ENCODE results near the gene CLPX. TPM values are rescaled to one million over a fixed set of nuclear protein-coding genes. Genes with fewer than 3 reads are reported as not detected.
A peak's percentile ranks its signal among the peaks of the same experiment; 100 is the strongest.

The CLPX gene
- total RNA-seq, 1 experiment from 2014 or later: 44.1 TPM

- Histone ChIP-seq H3K4me2 (no peak overlapping the region), H3K9me3 (ENCODE audit: insufficient read depth, low read depth) (no peaks in the 10 kb centered on the region), H3K9me2 (ENCODE audit: insufficient read depth) (no peaks in the 10 kb centered on the region), H4K20me1 (ENCODE audit: insufficient read depth) (no peaks in the 10 kb centered on the region), H3K36me3 (ENCODE audit: low read depth) (no peaks in the 10 kb centered on the region), H3K27ac (no peak overlapping the region), H3K4me1 (replicated peaks; ENCODE audit: insufficient read depth) (peaks cover 34% of the 10 kb centered on the region), H2AFZ (no peak overlapping the region), H3F3A (ENCODE audit: insufficient read depth, low read depth) (peaks cover 17% of the 10 kb centered on the region; the same call in 1 of the 2 replicates), H3K4me3 (no peak overlapping the region), H3K79me2 (ENCODE audit: low read depth) (no peaks in the 10 kb centered on the region), H3K27me3 (ENCODE audit: insufficient read depth, low read depth) (no peaks in the 10 kb centered on the region)
- no TSS peak for BruUV-seq (replicated peaks)
- DNase-seq: no peak
- intact Hi-C loops (cut with micrococcal nuclease; ENCODE audit: unreplicated experiment): no loop called here
- TF ChIP-seq CTCF (conservative IDR thresholded peaks at IDR 0.05): no peak
- no peak for TF ChIP-seq EZH2 (IDR thresholded peaks at IDR 0.05; ENCODE audit: low read depth)
- POLR2A ChIA-PET (ENCODE audit: unreplicated experiment): no interaction called here
- CTCF ChIA-PET: no interaction called here
These were observed 28.1 kb upstream of the CLPX start for GRCh38 chr15:65213241-65213640.

GRCh38 chr15:65212097-65212496, 27.0 kb upstream of the CLPX start:
- no peak for DNase-seq
- no peaks in the 10 kb centered on the region for H3K9me3 ChIP-seq (ENCODE audit: insufficient read depth, low read depth)
- BruUV-seq (replicated peaks): no TSS peak
- H3K4me1 ChIP-seq (replicated peaks; ENCODE audit: insufficient read depth): peaks cover 34% of the 10 kb centered on the region
- H3K36me3 ChIP-seq (ENCODE audit: low read depth): no peaks in the 10 kb centered on the region
- no peak overlapping the region for H3K27ac ChIP-seq
- ChIA-PET CTCF (interaction anchor here (1.2 kb wide), 1 partner anchor 157 kb away, joined by 3 read pairs; no protein-coding TSS in a partner anchor), POLR2A (ENCODE audit: unreplicated experiment) (no interaction called here)
- no peak overlapping the region for H2AFZ ChIP-seq
- H3K4me3 ChIP-seq: no peak overlapping the region
- H3K79me2 ChIP-seq (ENCODE audit: low read depth): no peaks in the 10 kb centered on the region
- peaks cover 17% of the 10 kb centered on the region; the same call in 1 of the 2 replicates for H3F3A ChIP-seq (ENCODE audit: insufficient read depth, low read depth)
- no peaks in the 10 kb centered on the region for H3K9me2 ChIP-seq (ENCODE audit: insufficient read depth)
- intact Hi-C loops (cut with micrococcal nuclease; ENCODE audit: unreplicated experiment): no loop called here
- no peak overlapping the region for H3K4me2 ChIP-seq
- H4K20me1 ChIP-seq (ENCODE audit: insufficient read depth): no peaks in the 10 kb centered on the region
- H3K27me3 ChIP-seq (ENCODE audit: insufficient read depth, low read depth): no peaks in the 10 kb centered on the region
- TF ChIP-seq EZH2 (IDR thresholded peaks at IDR 0.05; ENCODE audit: low read depth) (no peak), CTCF (conservative IDR thresholded peaks at IDR 0.05) (peak; percentile 58)

- no peaks in the 10 kb centered on the region for H3K9me2 ChIP-seq (ENCODE audit: insufficient read depth)
- no peak for TF ChIP-seq CTCF (conservative IDR thresholded peaks at IDR 0.05)
- no peak for TF ChIP-seq EZH2 (IDR thresholded peaks at IDR 0.05; ENCODE audit: low read depth)
- H3K27ac ChIP-seq: no peak overlapping the region
- no peaks in the 10 kb centered on the region for H3K9me3 ChIP-seq (ENCODE audit: insufficient read depth, low read depth)
- H3K79me2 ChIP-seq (ENCODE audit: low read depth): no peaks in the 10 kb centered on the region
- H3K4me1 ChIP-seq (replicated peaks; ENCODE audit: insufficient read depth): peaks cover 34% of the 10 kb centered on the region
- CTCF ChIA-PET: interaction anchor here (1.2 kb wide), 1 partner anchor 156 kb away, joined by 3 read pairs; no protein-coding TSS in a partner anchor
- H3K27me3 ChIP-seq (ENCODE audit: insufficient read depth, low read depth): no peaks in the 10 kb centered on the region
- POLR2A ChIA-PET (ENCODE audit: unreplicated experiment): interaction anchor here (0.5 kb wide), 1 partner anchor 86 kb away, joined by 5 read pairs; no protein-coding TSS in a partner anchor
- H3K4me3 ChIP-seq: no peak overlapping the region
- H4K20me1 ChIP-seq (ENCODE audit: insufficient read depth): no peaks in the 10 kb centered on the region
- H3F3A ChIP-seq (ENCODE audit: insufficient read depth, low read depth): peaks cover 17% of the 10 kb centered on the region; the same call in 1 of the 2 replicates
- H2AFZ ChIP-seq: no peak overlapping the region
- BruUV-seq (replicated peaks): no TSS peak
- intact Hi-C loops (cut with micrococcal nuclease; ENCODE audit: unreplicated experiment): no loop called here
- H3K36me3 ChIP-seq (ENCODE audit: low read depth): no peaks in the 10 kb centered on the region
- H3K4me2 ChIP-seq: no peak overlapping the region
- DNase-seq: peak; percentile 16 to 53
These were observed 26.4 kb upstream of the CLPX start for GRCh38 chr15:65211482-65211982.
